B cell (primary cell): Measurements from ENCODE around the gene PSRC1.

Experiments used
- CTCF ChIP-seq: fragments of 200-600 bp; IDR thresholded peaks from one replicate; pipeline ENCODE4 v1.8.0; 2022; ENCODE audit warnings: antibody characterized with exemption, mild to moderate bottlenecking
- EZH2 ChIP-seq: IDR thresholded peaks from 2 replicates; pipeline ENCODE4 v1.6.1; 2012; ENCODE audit warnings: borderline replicate concordance, low read depth, mild to moderate bottlenecking, moderate library complexity, low read length; ENCODE audit not compliant: insufficient read depth, poor library complexity, severe bottlenecking

- TF ChIP-seq CTCF (no peak), EZH2 (no peak)
Observed at GRCh38 chr1:109249654-109250401, 33.1 kb downstream of the PSRC1 start.
